Measurements from ENCODE around the gene CCDC63. TPM values are rescaled to one million over a fixed set of nuclear protein-coding genes. Genes with fewer than 3 reads are reported as not detected.

The CCDC63 gene
- total and polyA plus RNA-seq, 2 of the 13 experiments (the other 11 are each of a cell fraction or from before 2014, with no cell fraction given) = not detected

DNA sequence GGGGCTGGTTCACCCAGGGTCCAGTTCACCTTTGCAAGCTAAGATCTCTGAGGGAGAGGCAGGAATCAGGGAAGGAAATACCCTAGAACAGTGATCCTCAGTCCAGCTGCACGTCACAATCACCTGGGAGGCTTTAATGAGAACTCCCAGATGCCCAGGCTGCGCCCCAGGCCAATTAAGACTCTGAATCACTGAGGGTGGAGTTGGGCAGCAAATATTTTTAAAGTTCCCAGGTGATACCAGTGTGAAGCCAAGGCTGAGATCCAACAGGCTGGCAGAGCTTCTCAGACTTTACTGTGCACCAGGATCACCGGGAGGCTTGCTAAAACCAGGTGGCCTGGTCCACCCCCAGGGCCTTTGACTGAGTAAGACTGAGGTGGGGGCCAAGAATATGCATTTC is 49.8 kb downstream of the CCDC63 start:
- DNase-seq (ENCODE audit: low spot score) (no peak), FAIRE-seq (no peak), ATAC-seq (no peak)
- Histone ChIP-seq H2AFZ (ENCODE audit: low read length) (no peak overlapping the region), H3K4me3 (replicated peaks in 1 of 3; ENCODE audit: insufficient read depth in 1 of 3, low read depth in 2 of 3, low read length in 3 of 3) (no peak overlapping the region), H3K4me2 (ENCODE audit: low read depth, low read length) (no peak overlapping the region), H3K9ac (ENCODE audit: insufficient read depth, low read depth, low read length) (no peak overlapping the region), H3K36me3 (replicated peaks in 1 of 2; ENCODE audit: control insufficient read depth in 1 of 2, insufficient read depth in 2 of 2, low read length in 2 of 2) (no peaks in the 10 kb centered on the region), H3K4me1 (ENCODE audit: insufficient read depth, low read length) (no peaks in the 10 kb centered on the region), H3K27ac (ENCODE audit: extremely low read length, insufficient read depth, low read length) (no peak overlapping the region), H4K20me1 (ENCODE audit: insufficient read depth, low read length) (no peaks in the 10 kb centered on the region), H3K79me2 (ENCODE audit: insufficient read depth, low read length) (no peaks in the 10 kb centered on the region), H3K9me3 (ENCODE audit: low read length) (no peaks in the 10 kb centered on the region), H3K27me3 (ENCODE audit: control insufficient read depth in 1 of 2, insufficient read depth in 2 of 2, low read length in 2 of 2) (peaks cover 2 to 6% of the 10 kb centered on the region in 2 experiments; a peak in 3 of 5 replicates)
- in situ Hi-C loops (cut with HindIII; ENCODE audit: extremely low pct_ligation_motif_present, low pct_unique_long_range_greater_than_20kb) = no loop called here
- no peak for TF ChIP-seq ZNF546 (CRISPR knock-in tag; conservative IDR thresholded peaks at IDR 0.05)
- no peak for TF ChIP-seq ZNF543 (CRISPR knock-in tag; IDR thresholded peaks at IDR 0.05)
- no peak for TF ChIP-seq NR1H2 (CRISPR knock-in tag; IDR thresholded peaks at IDR 0.05; ENCODE audit: borderline replicate concordance, low read depth)
- TF ChIP-seq PLRG1 (conservative IDR thresholded peaks at IDR 0.05) = no peak
- TF ChIP-seq, protein P1, sequence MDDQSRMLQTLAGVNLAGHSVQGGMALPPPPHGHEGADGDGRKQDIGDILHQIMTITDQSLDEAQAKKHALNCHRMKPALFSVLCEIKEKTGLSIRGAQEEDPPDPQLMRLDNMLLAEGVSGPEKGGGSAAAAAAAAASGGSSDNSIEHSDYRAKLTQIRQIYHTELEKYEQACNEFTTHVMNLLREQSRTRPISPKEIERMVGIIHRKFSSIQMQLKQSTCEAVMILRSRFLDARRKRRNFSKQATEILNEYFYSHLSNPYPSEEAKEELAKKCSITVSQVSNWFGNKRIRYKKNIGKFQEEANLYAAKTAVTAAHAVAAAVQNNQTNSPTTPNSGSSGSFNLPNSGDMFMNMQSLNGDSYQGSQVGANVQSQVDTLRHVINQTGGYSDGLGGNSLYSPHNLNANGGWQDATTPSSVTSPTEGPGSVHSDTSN (CRISPR knock-in tag; IDR thresholded peaks at IDR 0.05; ENCODE audit: borderline replicate concordance) = no peak
- no peak for TF ChIP-seq ZSCAN12 (CRISPR knock-in tag; IDR thresholded peaks at IDR 0.05)
- CTCF ChIA-PET (ENCODE audit: low intra/inter-chr PET ratio, low total read pairs) = no interaction called here
- WGBS (ENCODE audit: low lambda C conversion rate) = 7% methylated on average over 2 of the region's 3 CpGs
- no TSS peak for BruUV-seq (replicated peaks)
- POLR2A ChIA-PET = no interaction called here
- intact Hi-C loops (cut with micrococcal nuclease; ENCODE audit: unreplicated experiment) = no loop called here

DNA sequence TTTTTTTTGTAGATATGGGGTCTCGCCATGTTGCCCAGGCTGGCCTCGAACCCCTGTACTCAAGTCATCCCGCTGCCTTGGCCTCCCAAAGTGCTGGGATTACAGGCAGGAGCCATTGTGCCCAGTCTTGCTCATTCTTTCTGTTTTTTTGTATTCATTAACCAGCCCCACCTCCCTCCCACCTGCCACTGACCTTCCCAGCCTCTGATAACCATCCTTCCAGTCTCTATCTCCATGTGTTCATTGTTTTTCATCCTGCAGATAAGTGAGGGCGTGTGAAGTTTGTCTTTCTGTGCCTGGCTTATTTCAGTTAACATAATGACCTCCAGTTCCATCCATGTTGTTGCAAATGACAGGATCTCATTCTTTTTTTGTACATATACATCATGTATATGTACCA is 54.6 kb downstream of the CCDC63 start:
- POLR2A ChIA-PET = no interaction called here
- no peak overlapping the region for H3K4me2 ChIP-seq (ENCODE audit: low read depth, low read length)
- ATAC-seq = no peak
- no peaks in the 10 kb centered on the region for H3K79me2 ChIP-seq (ENCODE audit: insufficient read depth, low read length)
- no peak overlapping the region for H2AFZ ChIP-seq (ENCODE audit: low read length)
- DNase-seq (ENCODE audit: low spot score) = peak; percentile 29
- intact Hi-C loops (cut with micrococcal nuclease; ENCODE audit: unreplicated experiment) (no loop called here), in situ Hi-C loops (cut with HindIII; ENCODE audit: extremely low pct_ligation_motif_present, low pct_unique_long_range_greater_than_20kb) (no loop called here)
- CTCF ChIA-PET (ENCODE audit: low intra/inter-chr PET ratio, low total read pairs) = no interaction called here
- no TSS peak for BruUV-seq (replicated peaks)
- 50% methylated on average over 4 of the region's 4 CpGs for WGBS (ENCODE audit: low lambda C conversion rate)
- TF ChIP-seq SOX13 (IDR thresholded peaks at IDR 0.05) = no peak
- peak in 1 of 2 experiments; percentile 40; a peak in 2 of 4 replicates for TF ChIP-seq SOX13 (CRISPR knock-in tag; conservative IDR thresholded peaks at IDR 0.05 in 1 of 2, IDR thresholded peaks at IDR 0.05 in 1 of 2)
- TF ChIP-seq PAF1 (CRISPR knock-in tag; IDR thresholded peaks at IDR 0.05) = no peak
- no peak for TF ChIP-seq TSC22D2 (CRISPR knock-in tag; IDR thresholded peaks at IDR 0.05; ENCODE audit: borderline replicate concordance)
- TF ChIP-seq, protein P2, sequence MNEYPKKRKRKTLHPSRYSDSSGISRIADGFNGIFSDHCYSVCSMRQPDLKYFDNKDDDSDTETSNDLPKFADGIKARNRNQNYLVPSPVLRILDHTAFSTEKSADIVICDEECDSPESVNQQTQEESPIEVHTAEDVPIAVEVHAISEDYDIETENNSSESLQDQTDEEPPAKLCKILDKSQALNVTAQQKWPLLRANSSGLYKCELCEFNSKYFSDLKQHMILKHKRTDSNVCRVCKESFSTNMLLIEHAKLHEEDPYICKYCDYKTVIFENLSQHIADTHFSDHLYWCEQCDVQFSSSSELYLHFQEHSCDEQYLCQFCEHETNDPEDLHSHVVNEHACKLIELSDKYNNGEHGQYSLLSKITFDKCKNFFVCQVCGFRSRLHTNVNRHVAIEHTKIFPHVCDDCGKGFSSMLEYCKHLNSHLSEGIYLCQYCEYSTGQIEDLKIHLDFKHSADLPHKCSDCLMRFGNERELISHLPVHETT (CRISPR knock-in tag; conservative IDR thresholded peaks at IDR 0.05) = no peak
- no peak for TF ChIP-seq RCOR2 (CRISPR knock-in tag; IDR thresholded peaks at IDR 0.05)
- TF ChIP-seq TCF7L2 (IDR thresholded peaks at IDR 0.05; ENCODE audit: low read depth, low read length) = no peak
- TF ChIP-seq ZSCAN12 (CRISPR knock-in tag; IDR thresholded peaks at IDR 0.05) = no peak
- no peak for TF ChIP-seq NFYB (CRISPR knock-in tag; IDR thresholded peaks at IDR 0.05)
- no peak for TF ChIP-seq SOX6 (IDR thresholded peaks at IDR 0.05)
- 0 out of 2 replicates have a peak, but pooled peaks have one; percentile 8 for TF ChIP-seq SOX6 (CRISPR knock-in tag; IDR thresholded peaks at IDR 0.05)
- TF ChIP-seq SPEN (CRISPR knock-in tag; IDR thresholded peaks at IDR 0.05; ENCODE audit: low read depth) = no peak
- no peak for TF ChIP-seq PAX8 (CRISPR knock-in tag; IDR thresholded peaks at IDR 0.05; ENCODE audit: borderline replicate concordance)
- H3K4me3 ChIP-seq (replicated peaks in 1 of 3; ENCODE audit: insufficient read depth in 1 of 3, low read depth in 2 of 3, low read length in 3 of 3) = no peak overlapping the region
- no peak overlapping the region for H3K9ac ChIP-seq (ENCODE audit: insufficient read depth, low read depth, low read length)
- no peaks in the 10 kb centered on the region; a peak in 1 of 5 replicates for H3K27me3 ChIP-seq (ENCODE audit: control insufficient read depth in 1 of 2, insufficient read depth in 2 of 2, low read length in 2 of 2)
- no peaks in the 10 kb centered on the region for H4K20me1 ChIP-seq (ENCODE audit: insufficient read depth, low read length)
- H3K9me3 ChIP-seq (ENCODE audit: low read length) = no peaks in the 10 kb centered on the region
- H3K27ac ChIP-seq (ENCODE audit: extremely low read length, insufficient read depth, low read length) = no peak overlapping the region
- H3K4me1 ChIP-seq (ENCODE audit: insufficient read depth, low read length) = no peaks in the 10 kb centered on the region
- FAIRE-seq = no peak
- H3K36me3 ChIP-seq (replicated peaks in 1 of 2; ENCODE audit: control insufficient read depth in 1 of 2, insufficient read depth in 2 of 2, low read length in 2 of 2) = no peaks in the 10 kb centered on the region

Data from HepG2 (cell line).